OCI-LY3 (cell line): ENCODE data around the gene ECT2.

Source experiments
- CTCF ChIP-seq: fragments of 200-600, 300-600 bp; sonication (generic); IDR thresholded peaks from 2 replicates; pipeline ENCODE4 v1.5.1; 2014; ENCODE audit warnings: antibody characterized with exemption, low read length, low read depth
- EZH2phosphoT487 ChIP-seq: fragments of 200-600 bp; shearing (Covaris generic); IDR thresholded peaks from 2 replicates; pipeline ENCODE4 v1.6.1; 2018; ENCODE audit warnings: antibody characterized with exemption, mixed run types, low read depth

DNA sequence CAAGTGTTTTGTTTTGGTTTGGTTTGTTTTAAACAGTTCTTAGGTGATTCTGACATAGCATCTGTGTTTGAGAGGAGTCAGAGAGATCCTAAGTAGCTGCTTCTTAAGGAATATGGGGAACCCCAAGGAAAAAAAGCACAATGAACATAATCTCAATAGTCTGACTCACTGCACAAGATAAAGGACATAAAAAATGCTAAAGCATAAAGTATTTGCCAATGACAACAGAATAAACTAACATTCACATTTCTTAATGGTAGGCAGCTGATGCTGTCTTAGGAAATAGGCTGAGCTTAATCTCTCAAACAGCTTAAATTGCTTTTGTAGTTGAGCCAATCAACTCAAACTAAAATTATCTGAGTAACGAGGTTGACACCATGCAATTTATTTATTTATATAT, 42.6 kb upstream of the ECT2 start:
- TF ChIP-seq CTCF: no peak
- TF ChIP-seq EZH2phosphoT487: no peak
